ENCODE results near the gene SLC50A1.
A peak's percentile ranks its signal among the peaks of the same experiment; 100 is the strongest.

SLC50A1 gene, protein sequence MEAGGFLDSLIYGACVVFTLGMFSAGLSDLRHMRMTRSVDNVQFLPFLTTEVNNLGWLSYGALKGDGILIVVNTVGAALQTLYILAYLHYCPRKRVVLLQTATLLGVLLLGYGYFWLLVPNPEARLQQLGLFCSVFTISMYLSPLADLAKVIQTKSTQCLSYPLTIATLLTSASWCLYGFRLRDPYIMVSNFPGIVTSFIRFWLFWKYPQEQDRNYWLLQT

DNA sequence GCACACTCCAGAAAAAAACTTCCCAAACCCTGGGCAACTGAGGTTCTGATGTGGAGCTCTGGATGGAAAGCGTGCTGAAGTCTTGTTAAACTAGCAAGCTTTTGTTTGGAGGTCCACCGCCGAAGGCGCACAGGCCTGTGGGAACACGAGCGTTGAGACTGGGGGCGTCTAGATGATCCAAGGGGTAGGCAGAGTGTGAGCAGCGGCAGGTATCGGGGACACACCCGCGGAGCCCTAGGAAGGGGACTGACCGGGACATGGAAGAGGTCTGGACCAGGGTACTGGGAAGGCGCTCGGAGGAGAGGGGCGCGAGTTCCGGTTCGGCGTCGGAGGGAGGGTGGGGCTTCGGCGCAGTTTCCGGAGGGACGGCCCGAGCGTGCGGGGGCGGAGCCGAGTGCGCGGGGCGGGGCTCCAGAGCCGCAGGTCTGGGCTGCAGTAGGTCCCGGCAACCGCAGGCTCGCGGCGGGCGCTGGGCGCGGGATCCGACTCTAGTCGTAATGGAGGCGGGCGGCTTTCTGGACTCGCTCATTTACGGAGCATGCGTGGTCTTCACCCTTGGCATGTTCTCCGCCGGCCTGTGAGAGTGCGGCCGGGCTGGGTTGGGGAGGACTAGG, at the start of gene SLC50A1:
Gene SLC50A1, plus strand, starts transcription at position 438 of the 614 bp plus-strand sequence. Its CDS starts 60 bp downstream, at position 498.
- peak; percentile 81 for DNase-seq

DNA sequence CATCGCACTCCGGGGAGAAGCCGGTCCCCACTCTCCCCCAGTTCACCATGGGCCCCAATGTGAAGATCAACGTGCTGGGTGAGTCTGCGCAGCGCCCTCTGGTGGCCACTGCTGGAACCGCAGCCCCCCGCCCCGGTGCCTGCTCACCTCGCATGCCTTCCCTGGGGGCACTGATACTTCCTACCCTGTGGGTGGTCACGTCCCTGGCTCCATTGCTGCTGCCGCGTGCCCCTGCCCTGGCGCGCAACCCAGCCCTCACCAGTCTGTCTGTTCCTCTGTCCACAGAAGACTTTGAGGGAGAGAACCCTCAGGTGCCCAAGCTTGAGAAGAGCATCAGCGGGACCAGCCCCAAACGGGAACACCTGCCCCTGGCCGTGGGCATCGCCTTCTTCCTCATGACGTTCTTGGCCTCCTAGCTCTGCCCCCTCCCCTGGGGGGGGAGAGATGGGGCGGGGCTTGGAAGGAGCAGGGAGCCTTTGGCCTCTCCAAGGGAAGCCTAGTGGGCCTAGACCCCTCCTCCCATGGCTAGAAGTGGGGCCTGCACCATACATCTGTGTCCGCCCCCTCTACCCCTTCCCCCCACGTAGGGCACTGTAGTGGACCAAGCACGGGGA, 49.4 kb upstream of the SLC50A1 start:
- peak; percentile 25 to 29 for DNase-seq

DNA sequence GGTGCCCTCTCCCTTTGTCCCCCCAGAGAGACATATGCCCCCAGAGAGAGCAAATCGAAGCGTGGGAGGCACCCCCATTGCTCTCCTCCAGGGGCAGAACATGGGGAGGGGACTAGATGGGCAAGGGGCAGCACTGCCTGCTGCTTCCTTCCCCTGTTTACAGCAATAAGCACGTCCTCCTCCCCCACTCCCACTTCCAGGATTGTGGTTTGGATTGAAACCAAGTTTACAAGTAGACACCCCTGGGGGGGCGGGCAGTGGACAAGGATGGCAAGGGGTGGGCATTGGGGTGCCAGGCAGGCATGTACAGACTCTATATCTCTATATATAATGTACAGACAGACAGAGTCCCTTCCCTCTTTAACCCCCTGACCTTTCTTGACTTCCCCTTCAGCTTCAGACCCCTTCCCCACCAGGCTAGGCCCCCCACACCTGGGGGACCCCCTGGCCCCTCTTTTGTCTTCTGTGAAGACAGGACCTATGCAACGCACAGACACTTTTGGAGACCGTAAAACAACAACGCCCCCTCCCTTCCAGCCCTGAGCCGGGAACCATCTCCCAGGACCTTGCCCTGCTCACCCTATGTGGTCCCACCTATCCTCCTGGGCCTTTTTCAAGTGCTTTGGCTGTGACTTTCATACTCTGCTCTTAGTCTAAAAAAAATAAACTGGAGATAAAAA, 48.7 kb upstream of the SLC50A1 start:
- DNase-seq = no peak

DNA sequence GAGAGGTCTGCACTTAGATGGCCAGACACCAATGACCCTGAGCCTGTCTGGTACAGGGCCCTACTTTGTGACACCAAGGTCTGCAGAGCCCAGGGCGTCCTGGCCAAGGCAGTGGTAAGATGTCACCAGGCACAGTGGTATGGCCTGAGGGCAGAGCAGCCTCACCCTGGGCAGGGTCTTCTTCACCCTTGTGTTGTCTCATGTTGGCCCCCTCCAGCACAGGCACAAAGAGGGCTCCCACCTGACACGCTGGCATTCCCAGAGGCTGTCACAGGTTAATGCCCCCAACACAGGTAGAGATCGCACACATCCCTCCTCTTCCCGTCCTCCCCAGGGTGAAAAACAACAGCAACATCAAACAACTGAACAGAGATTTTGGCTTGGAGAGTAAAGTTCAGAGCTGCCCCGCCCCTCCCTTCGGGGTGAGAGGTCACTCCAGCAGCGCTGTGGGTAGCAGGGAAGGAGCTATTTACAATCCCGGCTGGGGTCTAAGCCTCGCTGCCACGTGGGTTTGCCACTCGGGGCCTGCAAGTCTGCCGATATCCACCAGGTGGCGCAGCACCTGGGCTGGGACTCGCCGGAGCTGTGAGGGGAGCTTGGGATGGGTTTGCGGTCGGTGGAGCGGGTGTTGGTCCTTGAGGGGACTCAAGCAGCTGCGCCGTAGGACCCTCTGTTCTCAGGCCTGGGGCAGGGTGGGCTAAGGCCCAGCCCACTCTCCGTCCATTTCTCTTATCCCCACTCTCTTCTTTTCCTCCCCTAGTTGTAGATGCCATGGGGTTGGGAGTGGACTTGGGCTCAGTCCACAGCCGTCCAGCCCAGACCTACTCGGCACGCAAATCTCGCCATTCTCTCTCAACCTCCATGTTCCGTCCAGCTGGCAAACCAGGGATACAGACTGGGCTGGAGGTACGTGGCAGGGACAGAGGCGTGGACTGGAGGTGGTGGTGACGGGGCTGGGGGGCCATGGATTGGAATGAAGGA, 44.3 kb upstream of the SLC50A1 start:
- peak; percentile 46 to 56 for DNase-seq

DNA sequence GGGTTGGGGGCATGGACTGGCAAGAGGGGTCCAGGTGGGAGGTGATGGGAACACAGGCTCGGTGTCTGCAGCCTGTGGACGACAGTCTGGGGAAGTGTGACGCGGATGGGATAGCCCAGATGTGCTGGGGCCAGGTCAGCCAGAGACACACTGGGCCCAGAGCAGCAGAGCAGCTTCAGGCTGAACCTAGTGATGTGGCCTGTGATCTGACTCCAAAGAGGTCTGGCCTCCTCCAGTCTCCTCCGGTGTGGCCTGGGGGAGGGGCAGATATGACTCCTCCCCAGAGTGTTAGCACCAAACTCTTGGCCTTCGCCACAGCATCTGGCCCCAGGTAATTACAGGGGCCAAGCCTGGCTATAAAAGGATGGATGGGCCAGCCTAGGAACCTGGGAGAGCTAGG, 43.5 kb upstream of the SLC50A1 start:
- DNase-seq = no peak

DNA sequence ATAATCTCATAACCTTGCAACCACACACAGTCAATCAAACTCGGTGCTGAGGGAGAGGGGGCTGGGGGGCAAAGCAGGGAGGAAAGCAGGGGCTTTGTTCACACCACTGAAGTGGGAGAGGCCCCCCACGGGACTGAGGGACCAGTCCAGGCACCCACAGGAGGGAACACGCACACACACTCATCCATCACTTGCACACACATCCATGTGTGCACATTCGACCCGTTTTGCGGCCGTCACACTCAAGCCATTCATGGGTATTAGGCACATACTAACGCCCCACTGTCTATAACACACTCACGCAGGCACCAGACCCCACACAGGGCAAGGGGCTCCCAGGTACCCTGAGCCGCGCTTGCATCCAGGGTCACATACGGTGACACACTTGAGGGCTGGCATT, 43.0 kb upstream of the SLC50A1 start:
- DNase-seq = no peak

DNA sequence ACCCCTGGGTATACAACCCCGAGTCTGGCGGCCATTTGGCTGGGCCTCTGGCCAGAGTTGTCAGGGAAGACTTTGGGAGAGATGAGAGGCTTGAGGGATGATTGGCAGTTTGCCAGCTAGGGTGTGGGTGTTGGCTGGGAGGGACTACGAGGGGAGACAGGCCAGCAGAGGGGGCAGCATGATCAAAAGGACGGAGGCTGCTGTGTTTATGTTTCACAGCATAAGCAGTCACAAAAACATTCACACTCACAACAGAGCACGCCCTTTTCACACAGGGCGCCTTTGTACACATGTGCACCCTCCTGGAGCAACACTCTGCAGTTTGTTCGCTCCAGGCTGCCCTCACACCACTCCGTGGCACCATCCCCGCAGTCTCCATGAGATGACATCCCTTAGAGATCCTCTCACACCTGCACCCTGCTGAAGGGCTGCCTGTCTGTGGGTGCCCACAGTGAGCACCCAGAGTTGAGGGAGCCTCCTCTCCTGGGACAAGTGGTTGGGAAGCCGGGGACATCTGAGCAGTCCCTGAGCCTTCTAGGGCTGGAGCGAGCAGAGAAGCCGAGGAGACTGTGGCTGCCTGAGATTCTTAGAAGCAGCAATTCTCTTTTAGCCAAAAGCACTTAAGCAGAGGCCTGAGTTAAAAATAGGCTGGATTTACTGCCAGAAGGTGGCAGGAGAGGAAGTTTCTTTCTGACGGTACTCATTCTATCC, 41.6 kb upstream of the SLC50A1 start:
- DNase-seq = peak; percentile 49 to 57

DNA sequence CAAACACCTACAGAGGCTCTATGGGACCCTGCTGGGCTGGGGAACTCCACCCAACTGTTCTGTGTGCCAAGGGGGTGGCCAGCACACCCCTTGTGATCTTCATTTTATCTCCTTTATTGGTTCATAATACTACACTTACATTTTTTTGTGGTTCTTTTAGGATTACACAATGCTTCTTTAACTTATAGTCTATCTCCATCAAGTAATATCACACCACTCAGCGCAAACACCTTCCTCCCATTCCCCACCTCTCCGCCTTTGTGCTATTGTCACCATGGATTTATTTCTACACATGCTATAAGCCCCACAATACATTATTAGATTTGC, 41.1 kb upstream of the SLC50A1 start:
- no peak for DNase-seq

DNA sequence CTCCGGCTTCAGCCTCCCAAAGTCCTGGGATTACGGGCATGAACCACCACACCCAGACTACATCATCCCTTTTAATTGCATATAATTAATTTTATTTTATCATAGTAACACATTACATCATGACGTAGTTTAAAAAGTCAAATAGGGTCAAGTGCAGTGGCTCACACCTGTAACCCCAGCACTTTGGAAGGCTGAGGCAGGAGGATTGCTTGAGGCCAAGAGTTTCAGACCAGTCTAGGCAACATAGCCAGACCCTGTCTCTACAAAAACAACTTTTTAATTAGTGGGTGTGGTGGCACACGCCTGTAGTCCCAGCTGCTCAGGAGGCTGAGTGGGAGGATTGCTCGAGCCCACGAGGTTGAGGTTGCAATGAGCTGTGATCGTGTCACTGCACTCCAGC, 36.3 kb upstream of the SLC50A1 start:
- no peak for DNase-seq

DNA sequence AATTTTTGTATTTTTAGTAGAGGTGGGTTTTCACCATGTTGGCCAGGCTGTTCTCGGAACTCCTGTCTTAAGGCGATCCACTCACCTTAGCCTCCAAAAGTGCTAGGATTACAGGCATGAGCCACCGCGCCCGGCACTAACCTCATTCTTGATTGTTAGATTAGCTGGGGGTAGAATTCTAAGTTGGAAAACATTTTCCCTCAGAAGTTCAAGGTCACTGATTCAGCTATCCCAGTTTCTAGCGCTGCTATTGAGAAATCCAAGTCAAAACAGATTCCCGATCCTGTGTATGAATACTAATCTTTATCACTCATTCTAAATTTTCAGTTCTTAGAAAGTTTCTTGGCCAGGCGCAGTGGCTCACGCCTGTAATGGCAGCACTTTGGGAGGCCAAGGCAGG, 32.3 kb upstream of the SLC50A1 start:
- DNase-seq = no peak

DNA sequence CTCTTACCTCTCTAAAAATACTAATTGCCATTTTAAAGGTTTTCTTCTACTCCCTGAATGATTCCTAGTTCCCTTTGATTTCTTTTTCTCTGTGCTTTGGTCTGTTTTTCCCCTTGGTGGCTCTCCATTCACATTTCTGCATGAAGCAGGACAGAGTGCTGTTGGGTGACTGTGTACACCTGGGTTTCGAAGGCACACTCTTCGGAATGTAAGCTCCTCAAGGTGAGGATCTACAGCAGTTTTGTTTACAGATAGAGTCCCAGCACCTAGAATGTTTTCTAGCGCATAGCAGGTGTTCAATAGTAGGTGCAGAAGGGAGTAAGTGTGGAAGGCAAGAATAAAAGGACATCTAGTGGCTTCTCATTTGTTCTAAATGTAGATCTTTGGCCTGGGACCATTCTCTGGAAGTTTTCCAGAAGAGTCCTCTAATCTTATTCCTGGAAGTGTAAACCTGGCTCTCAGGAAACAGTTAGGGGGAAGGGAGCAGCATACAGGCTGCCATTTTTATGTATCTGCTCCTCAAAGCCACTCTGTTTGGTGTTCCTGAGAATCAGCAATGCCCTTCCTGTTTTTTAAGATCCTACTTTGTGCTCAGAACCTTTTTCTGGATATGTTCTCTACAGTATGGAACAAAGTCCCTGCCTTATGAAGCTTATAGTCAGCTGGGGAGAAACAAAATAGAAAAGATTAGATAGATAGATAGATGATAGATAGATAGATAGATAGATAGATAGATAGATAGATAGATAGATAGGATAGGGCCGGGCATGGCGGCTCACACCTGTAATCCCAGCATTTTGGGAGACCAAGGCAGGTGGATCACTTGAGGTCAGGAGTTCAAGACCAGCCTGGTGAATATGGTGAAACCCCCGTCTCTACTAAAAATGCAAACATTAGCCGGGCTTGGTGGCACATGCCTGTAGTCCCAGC, 30.8 kb upstream of the SLC50A1 start:
- no peak for DNase-seq

DNA sequence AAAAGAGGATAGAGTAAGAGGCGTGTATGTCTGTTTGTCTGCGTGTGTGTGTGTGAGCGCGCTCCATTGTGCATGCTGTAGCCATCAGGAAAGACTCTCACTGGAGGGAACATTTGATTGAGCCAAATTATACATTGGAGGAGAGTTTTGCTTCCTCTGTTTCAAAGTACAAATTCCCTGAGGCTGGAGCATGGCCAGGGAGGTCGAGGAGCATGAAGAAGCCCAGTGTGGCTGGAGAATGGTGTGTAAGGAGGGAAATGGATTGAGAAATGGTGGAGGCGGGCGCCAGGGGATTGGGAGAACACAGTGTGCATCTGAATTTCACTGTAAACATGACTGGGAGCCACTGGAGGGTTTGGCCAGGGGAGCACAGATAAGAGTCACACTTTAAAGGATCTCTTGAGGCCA, 30.0 kb upstream of the SLC50A1 start:
- no peak for DNase-seq

DNA sequence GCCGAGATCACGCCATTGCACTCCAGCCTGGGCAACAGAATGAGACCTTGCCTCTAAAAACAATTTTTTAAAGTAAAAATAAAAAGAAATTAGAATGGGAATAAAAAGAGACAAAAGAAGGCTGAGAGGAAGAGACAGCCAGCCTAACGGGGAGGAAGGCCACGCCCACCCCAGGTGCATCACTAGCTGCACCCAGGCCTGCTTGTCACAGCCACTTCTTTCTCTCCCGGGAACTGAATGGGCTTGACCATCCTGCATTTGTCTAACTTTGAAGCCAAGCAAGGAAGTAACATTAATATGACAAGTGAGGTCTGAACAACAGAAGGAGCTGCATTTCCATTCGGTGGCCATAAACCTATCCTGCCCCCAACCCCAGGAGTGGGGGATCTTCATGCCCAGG, 28.8 kb upstream of the SLC50A1 start:
- DNase-seq = no peak

DNA sequence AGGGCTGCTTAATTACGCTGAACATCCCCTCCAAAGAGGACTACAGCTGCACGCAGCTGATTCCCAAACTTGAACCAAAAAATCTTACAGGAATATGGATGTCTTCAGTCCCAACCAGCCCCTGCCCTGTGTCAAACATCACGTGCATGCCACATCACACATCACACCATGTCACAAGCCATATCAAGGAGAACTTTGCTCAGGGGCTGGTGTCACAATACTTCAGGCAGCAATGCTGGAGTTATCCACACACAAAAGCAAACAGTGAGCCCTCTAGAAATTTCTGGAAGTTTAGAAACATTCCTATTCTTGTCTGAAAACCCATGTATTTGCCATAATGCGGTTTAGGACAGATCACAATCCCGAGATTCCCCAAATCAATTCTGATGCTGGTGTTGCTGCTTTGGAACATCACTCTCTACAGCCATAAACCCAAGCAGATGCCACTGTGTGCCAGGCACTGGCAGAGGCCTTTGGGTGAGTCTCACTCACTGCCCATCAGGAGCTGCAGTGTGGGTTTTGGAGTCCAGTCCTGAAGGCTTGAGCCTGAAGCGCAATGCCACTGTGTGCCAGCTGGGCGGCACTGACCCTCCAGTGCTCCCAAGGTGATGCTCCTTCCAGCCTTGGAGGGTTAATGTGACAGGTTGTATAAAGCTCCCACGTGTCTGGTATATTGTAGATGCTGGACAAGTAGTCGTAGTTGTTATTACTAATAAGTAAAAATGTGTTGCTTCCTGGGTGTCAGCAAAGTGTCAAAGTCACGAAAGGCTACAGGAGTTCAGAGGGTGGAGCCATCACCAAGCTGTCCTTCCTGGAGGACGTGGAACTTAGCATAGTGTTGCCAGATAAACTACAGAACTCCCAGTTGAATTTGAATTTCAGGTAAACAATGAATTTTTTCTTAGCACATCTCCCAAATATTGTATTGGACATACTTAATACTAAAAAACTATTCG, 28.1 kb upstream of the SLC50A1 start:
- no peak for DNase-seq

DNA sequence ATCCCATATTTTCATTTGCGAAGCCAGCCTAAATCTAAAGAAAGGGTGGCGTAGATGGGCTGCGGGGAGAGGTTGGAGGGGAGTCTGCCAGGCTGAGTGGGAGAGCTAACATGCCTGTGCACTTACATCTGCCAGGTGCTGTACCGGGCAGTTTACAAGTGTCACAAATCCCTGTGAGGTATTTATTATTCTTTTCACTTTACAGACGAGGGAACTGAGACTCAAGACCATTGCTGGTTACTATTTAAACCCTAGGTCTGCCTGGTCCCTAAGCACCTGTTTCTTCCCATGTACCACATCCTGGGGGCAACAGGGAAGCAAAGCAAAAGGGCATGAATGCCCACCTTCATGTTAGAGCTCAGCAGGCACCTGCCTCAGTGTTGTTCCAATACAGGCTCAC, 27.4 kb upstream of the SLC50A1 start:
- DNase-seq = no peak

DNA sequence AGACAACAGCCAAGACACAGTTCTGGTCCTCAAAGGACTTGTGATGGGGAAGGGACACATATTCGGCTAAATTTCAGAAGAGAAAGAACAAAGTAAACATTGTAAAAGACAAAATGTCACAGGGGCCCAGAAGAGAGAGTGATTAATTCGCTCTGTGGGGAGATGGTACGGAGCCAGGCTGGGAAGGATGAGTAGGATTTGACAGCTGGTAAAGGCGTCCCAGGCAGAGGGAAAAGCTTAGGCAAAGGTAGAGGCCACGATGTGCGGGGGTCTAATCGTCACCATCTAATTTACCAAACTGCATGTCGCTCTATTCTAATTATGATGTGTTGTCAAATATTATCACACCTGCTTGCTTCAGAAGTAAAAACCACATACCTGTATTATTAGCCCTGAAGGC, 25.3 kb upstream of the SLC50A1 start:
- DNase-seq = no peak

DNA sequence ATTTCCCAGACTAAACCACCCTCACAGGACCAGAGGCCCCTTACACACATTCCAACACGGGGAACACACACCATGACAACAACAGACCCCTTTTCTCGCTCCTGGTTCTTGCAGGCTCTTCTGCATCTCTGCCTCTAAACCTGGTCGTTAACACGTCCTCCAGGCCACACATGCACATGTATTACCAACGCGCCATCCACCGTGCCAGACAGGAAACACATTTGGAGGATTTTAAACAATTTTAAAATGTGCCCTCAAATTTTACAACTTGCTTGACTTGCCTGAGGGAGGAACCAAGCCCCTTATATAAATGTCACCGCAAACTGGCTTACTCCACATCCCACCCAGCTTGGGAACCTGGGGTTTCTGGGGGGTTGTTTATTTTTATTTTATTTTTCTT, 24.8 kb upstream of the SLC50A1 start:
- DNase-seq = no peak

DNA sequence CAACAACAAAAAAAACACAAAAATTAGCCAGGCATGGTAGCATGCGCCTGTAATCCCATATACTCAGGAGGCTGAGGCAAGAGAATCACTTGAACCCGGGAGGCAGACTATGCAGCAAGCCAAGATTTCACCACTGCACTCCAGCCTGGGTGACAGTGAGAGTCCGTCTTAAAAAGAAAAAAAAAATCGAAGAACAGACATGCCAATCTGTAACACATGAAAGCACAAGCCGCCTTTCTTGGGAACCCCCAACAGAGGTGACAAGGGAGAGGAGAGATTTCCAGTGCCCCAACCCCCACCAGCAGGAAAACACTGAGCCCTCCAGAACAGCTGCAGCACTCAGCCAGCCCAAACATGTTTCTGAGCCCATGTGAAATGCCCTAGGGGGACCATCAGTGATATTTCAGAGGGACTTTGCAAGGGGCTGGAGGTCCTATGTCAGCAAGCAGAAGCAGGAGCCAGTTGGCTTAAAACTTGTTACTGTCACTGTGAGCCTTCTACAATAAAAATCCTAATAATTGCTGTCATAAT, 22.1 kb upstream of the SLC50A1 start:
- no peak for DNase-seq

DNA sequence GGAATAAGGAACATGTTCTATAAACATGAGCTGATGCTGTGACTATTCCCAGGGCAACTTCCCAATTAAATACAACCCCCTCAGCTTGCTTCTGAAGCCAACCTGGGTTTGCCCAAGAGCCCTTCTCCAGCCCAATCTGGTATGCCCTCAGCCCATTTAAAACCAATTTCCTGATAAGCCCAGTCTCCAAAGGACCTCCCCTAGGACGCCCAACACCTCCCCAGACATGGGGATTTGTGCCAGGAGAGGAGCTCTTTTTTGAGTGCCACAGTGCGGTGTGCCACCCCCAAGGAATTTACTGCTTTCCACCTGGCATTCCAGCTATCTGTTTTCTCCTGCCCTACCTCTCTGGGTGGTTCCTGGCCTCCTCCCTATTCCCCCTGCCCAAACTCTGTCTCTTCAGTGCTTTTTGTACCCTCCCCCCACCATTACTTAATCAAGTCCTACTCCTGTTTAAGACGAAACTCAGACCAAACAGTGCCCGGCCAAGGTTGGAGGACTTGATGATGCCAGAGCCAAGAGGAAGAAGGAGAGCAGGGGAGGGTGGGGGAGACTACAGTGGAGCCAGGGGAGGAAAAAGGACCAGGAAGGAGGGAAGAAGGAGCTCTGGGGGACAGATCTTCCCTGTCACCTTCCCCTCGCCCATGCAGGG, 19.4 kb upstream of the SLC50A1 start:
- no peak for DNase-seq

Measured in AML-193 (cell line).